Epithelial cell of proximal tubule (primary cell): Measurements from ENCODE around the gene ARMC2. TPM values are rescaled to one million over a fixed set of nuclear protein-coding genes. Genes with fewer than 3 reads are reported as not detected.
A peak's percentile ranks its signal among the peaks of the same experiment; 100 is the strongest.

Experiments
- DNase-seq: peaks from one replicate; pipeline ENCODE4 v3.0.0-alpha.2; 2011; ENCODE audit warnings: low read depth
- H3K4me3 ChIP-seq: 2 replicates; pipeline ENCODE4 v1.5.1; 2011; ENCODE audit warnings: low read depth, mild to moderate bottlenecking, low read length
- total RNA-seq: library from RNA; depleted of rRNA; stranded (reverse); fragments of >200 nt; gene quantifications from 2 replicates; pipeline ENCODE4 v1.2.3, GENCODE V29; 2015
- TF ChIP-seq, protein P1 (sequence below): conservative IDR thresholded peaks from 2 replicates; pipeline ENCODE4 v1.5.1; 2012; ENCODE audit warnings: low read depth, mild to moderate bottlenecking, low read length

Gene ARMC2
- total RNA-seq, 1 donor from 2014 or later, result 1.7 TPM

DNA sequence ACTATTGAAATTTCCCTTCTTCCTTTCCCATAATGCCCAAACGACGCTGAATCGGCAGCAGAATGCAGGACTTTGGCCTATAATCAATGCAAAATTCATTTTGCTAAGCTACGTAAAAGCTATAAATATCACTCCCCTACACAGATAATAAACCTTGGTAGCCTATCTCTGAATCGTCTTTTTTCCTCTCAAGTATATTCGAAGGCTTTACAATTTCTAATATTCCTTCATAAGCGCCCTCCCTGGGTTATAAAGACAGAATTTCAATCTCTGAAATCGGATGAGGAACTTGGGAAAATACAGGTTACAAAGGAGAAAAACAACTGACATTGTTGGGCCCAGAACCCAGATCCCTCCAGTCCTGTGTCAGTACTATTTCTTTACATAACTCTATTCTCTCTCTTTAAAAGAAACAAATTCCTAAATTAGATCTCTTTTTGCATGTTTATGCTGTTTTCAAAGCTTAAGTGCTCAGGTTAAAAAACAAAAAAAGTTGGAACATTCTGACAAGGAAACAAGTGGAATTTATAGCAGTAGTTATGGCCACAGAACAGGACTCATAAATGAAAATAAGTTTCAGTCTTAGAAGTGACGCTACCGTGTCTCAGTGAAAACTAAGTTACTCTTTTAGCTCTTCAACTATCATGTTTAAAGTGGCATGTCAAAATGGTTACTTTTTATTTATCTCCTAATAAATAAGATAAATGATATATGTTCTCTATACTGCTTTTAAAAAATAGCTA lies 161.9 kb downstream of the ARMC2 start:
- peak overlapping the region; percentile 87 for H3K4me3 ChIP-seq
- no peak for DNase-seq
- TF ChIP-seq, protein P1, sequence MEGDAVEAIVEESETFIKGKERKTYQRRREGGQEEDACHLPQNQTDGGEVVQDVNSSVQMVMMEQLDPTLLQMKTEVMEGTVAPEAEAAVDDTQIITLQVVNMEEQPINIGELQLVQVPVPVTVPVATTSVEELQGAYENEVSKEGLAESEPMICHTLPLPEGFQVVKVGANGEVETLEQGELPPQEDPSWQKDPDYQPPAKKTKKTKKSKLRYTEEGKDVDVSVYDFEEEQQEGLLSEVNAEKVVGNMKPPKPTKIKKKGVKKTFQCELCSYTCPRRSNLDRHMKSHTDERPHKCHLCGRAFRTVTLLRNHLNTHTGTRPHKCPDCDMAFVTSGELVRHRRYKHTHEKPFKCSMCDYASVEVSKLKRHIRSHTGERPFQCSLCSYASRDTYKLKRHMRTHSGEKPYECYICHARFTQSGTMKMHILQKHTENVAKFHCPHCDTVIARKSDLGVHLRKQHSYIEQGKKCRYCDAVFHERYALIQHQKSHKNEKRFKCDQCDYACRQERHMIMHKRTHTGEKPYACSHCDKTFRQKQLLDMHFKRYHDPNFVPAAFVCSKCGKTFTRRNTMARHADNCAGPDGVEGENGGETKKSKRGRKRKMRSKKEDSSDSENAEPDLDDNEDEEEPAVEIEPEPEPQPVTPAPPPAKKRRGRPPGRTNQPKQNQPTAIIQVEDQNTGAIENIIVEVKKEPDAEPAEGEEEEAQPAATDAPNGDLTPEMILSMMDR, result no peak

DNA sequence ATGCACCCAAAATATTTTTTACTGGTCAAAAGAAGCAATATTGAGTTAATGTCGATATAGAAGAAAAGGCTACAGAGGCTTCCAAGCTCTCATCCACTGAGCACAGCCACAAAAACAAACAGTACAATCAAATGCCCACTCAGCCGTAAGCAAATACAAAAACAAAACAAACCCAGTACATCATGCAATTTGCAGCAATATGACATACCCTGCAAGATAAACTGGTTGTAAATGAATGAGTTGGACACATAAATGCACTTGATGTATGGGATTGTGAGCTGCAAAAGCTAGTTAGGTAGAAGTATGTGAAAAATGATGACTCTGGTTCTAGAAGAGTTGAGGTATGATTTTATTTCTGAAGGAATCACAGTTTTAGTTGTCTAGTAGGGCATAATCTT lies 162.5 kb downstream of the ARMC2 start:
- no peak overlapping the region for H3K4me3 ChIP-seq
- DNase-seq, result no peak
- TF ChIP-seq, protein P1, result no peak

DNA sequence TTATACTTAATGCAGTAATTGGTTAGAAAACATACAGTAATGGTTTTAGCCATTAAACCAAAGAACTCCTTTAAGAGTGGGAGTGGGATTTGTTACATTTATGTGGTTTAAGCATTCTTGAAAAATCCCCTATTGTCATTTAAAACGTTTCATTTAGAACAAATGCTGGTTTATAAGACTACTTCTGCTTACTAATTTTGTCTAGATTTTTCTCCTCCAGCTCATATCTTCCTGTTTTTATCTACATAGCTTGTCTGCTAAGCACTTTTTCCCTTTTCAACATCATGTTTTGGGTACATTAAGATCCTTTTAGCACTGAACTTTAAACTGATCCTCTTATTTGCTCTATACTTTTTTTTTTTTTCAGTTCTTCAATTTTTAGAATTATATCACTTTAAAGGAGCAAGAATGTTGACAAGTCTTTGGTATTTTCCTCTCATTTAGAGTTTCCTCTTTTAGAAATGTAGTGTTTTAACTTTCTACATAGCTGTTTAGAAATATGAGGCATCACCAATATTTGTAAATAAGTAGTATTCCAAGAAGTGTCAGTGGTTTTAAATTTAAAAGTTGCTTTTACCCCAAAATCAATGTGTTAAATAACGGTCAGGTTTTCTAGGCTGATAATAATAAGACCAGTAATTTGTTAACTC lies 165.6 kb downstream of the ARMC2 start:
- no peak overlapping the region for H3K4me3 ChIP-seq
- TF ChIP-seq, protein P1, result no peak
- no peak for DNase-seq

DNA sequence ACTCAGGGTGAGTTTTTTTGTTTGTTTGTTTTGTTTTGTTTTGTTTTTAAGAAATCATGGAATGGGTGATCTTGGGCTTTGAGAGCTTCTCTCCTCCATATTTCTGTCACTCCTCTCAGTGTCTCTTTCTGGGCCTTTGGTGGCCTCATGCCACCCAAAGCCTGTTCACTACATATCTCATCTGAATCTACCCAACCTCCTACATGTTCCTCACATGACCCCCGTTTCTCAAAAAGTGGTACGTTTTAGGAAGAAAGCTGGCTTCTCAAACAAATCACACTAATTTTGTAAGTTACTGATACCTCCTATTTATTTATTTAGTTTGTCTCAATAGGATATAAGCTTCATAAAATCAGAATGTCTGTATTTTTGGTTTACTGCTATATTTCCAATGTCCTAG lies 166.4 kb downstream of the ARMC2 start:
- H3K4me3 ChIP-seq, result no peak overlapping the region
- DNase-seq, result no peak
- TF ChIP-seq, protein P1, result no peak

DNA sequence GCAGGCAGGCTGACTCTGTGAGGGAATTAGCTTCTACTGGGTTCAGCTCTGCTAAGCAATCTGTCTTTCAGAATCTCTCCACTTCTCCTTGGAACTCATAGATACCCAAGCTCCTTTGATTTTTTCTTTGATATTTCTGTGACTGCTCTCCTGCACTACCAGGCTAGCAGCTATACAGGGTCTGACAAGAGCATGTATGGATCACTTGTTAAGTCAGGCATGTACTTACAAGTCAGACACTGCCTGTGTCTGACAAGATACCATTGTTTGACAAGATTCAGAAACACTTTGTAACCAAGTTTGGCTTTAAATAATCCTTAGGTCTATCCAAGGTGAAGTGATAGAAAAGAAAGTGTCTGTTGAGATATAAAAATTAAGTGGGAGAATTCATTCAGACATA lies 167.0 kb downstream of the ARMC2 start:
- H3K4me3 ChIP-seq, result no peak overlapping the region
- TF ChIP-seq, protein P1, result no peak
- no peak for DNase-seq

DNA sequence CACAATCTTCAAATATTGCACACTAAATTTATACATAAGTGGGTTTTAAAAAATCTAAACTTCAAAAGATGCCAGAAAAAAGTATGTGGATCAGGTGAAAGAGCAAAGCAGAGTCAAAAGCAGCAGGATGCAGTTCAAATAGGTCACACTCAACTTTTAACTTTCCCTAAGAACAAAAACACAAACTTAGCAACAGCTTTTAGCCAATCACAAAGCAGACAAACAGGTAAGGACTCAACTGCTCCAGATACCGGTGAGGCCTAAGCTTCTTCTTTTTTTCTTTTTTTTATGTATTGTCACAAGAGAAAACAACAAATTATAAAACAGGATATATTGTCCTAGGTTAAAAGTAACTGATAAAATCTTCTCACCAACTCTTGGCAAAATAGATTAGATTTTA lies 171.7 kb downstream of the ARMC2 start:
- TF ChIP-seq, protein P1, result no peak

DNA sequence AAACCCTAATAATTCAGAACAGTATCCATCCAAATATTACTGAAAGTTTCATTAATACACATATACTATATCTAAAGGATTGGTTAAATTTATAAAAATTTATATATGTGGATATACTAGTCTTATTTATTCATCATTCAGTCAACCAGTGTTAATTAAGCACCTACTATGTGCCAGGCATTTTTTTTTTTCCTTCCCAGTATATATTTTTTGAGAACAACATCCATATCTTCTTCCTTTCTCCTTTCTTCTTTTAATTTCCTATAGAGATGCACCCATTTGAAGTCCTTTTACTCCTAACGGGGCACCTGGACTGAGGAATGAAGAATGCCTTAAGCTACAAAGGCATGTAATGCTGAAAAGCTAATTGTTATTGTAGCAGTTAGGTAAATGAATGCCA lies 173.6 kb downstream of the ARMC2 start:
- no peak overlapping the region for H3K4me3 ChIP-seq
- no peak for DNase-seq
- TF ChIP-seq, protein P1, result no peak

More for the DNA sequence above, 171.7 kb downstream of the ARMC2 start:
- DNase-seq, result no peak
- H3K4me3 ChIP-seq, result no peak overlapping the region
